ENCODE results near the gene EIF3A.
"Not testable (repeated sequence)": the region's sequence is repeated elsewhere in the genome, so short reads cannot be mapped to it uniquely, and the experiment has no call there.

The EIF3A gene

GRCh38 chr10:119039161-119039560, 41.5 kb downstream of the EIF3A start:
- Histone ChIP-seq H3K9ac (ENCODE audit: low read length) (no peak overlapping the region), H3K27me3 (ENCODE audit: control insufficient read depth in 1 of 2, insufficient read depth in 2 of 2, low read length in 2 of 2) (no peaks in the 10 kb centered on the region), H3K27ac (ENCODE audit: low read depth, low read length) (no peak overlapping the region), H3K36me3 (ENCODE audit: insufficient read depth, low read length) (peaks cover 87% of the 10 kb centered on the region), H3K4me1 (ENCODE audit: insufficient read depth, low read length) (no peaks in the 10 kb centered on the region), H3K4me3 (ENCODE audit: low read depth in 1 of 2, low read length in 2 of 2) (no peak overlapping the region), H3K9me3 (ENCODE audit: low read length) (no peaks in the 10 kb centered on the region)

GRCh38 chr10:119031496-119032059, 49.0 kb downstream of the EIF3A start:
- no peak overlapping the region for H3K27ac ChIP-seq (ENCODE audit: low read depth, low read length)
- H3K27me3 ChIP-seq (ENCODE audit: control insufficient read depth in 1 of 2, insufficient read depth in 2 of 2, low read length in 2 of 2): no peaks in the 10 kb centered on the region
- no peak overlapping the region for H3K4me3 ChIP-seq (ENCODE audit: low read depth in 1 of 2, low read length in 2 of 2)
- peaks cover 30% of the 10 kb centered on the region for H3K36me3 ChIP-seq (ENCODE audit: insufficient read depth, low read length)
- no peak overlapping the region for H3K9ac ChIP-seq (ENCODE audit: low read length)
- H3K9me3 ChIP-seq (ENCODE audit: low read length): no peaks in the 10 kb centered on the region
- peaks cover 16% of the 10 kb centered on the region for H3K4me1 ChIP-seq (ENCODE audit: insufficient read depth, low read length)

DNA sequence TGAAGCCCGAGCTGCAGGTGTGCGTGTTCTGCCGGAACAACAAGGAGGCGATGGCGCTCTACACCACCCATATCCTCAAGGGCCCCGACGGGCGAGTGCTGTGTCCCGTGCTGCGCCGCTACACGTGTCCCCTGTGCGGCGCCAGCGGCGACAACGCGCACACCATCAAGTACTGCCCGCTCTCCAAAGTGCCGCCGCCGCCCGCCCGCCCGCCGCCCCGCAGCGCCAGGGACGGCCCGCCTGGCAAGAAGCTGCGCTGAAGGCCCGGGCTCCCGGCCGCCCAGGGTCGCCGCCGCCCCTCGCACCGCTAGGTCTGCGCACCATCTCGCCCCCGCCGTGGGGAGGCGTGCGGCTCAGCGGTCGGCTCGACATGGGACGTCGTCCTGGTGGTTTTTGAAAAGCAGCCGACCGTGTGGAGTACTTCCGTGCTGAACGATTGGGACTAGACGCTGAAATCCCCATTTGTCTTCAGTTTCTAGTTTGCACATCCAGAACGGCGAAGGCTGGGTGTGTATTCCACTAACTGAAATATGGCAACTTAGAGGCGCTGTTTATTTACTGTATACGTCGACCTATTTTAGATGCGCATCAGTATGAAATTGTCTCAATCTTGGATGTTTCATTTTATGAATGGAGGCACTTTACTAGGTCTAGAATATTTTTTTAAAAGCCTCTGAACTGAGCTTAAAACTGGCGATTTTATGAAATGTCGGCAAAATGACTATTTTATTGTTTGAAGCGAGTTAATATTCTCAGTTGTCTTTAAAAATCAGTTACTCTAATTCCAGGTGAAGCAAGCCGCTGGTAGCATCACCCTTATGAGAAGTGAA, 50.0 kb downstream of the EIF3A start:
- Histone ChIP-seq H3K4me1 (ENCODE audit: insufficient read depth, low read length) (peaks cover 25% of the 10 kb centered on the region), H3K27ac (ENCODE audit: low read depth, low read length) (no peak overlapping the region), H3K27me3 (ENCODE audit: control insufficient read depth in 1 of 2, insufficient read depth in 2 of 2, low read length in 2 of 2) (no peaks in the 10 kb centered on the region), H3K36me3 (ENCODE audit: insufficient read depth, low read length) (peaks cover 20% of the 10 kb centered on the region), H3K4me3 (ENCODE audit: low read depth in 1 of 2, low read length in 2 of 2) (peak overlapping the region in 1 of 2 donors; percentile 26), H3K9ac (ENCODE audit: low read length) (no peak overlapping the region), H3K9me3 (ENCODE audit: low read length) (no peaks in the 10 kb centered on the region)

GRCh38 chr10:119029613-119030420, 50.8 kb downstream of the EIF3A start, which contains the start of gene NANOS1:
Gene NANOS1 (plus strand): TSS chr10:119029714. CDS start chr10:119029802, 88 bp downstream.
- peak within 1 kb of the TSS; percentile 61 for H3K27ac ChIP-seq (ENCODE audit: low read depth, low read length)
- peaks cover 33% of the 10 kb centered on the region for H3K4me1 ChIP-seq (ENCODE audit: insufficient read depth, low read length)

DNA sequence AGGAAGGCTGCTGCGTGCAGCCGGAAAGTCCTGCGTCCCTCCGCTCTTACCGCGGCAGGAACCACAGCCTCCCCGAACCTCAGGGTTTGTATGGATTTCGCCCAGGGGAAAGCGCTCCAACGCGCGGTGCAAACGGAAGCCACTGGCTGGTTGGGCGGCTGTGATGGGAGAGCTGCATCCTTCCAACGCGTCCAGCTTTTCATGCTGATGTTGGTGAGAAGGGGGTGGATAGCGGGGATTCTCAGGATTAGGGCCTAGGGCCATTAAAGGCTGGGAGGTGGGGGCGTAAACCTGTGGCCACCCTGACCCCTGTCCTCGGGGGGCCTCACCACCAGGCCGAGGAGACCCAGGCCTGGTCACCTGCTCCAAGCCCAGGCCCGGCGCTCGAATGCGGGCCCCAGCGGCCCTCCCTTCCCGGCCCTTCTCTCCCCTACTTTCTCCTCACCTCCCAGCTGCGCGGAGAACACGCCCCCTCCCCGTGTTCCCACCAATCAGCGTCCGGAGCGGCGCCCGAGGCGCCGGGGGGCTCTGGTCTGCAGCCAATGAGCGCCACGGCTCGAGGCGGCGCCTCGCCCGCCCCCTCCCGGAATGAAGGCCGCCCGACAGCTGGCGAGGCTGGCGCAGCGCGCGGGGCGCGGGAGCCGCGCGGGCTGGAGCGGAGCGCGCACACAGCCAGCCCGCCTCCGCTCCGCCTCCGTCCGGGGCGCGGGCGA, 51.6 kb downstream of the EIF3A start:
- Histone ChIP-seq H3K4me3 (ENCODE audit: low read depth in 1 of 2, low read length in 2 of 2) (peak overlapping the region; percentile 39 to 56), H3K9ac (ENCODE audit: low read length) (no peak overlapping the region), H3K36me3 (ENCODE audit: insufficient read depth, low read length) (peaks cover 12% of the 10 kb centered on the region), H3K4me1 (ENCODE audit: insufficient read depth, low read length) (peaks cover 33% of the 10 kb centered on the region), H3K27me3 (ENCODE audit: control insufficient read depth in 1 of 2, insufficient read depth in 2 of 2, low read length in 2 of 2) (no peaks in the 10 kb centered on the region), H3K9me3 (ENCODE audit: low read length) (no peaks in the 10 kb centered on the region), H3K27ac (ENCODE audit: low read depth, low read length) (peak overlapping the region; percentile 61)

More at GRCh38 chr10:119029613-119030420, 50.8 kb downstream of the EIF3A start, which contains the start of gene NANOS1:
- H3K27me3 ChIP-seq (ENCODE audit: control insufficient read depth in 1 of 2, insufficient read depth in 2 of 2, low read length in 2 of 2): no peaks in the 10 kb centered on the region
- H3K36me3 ChIP-seq (ENCODE audit: insufficient read depth, low read length): peaks cover 20% of the 10 kb centered on the region
- H3K4me3 ChIP-seq (ENCODE audit: low read depth in 1 of 2, low read length in 2 of 2): peak within 1 kb of the TSS; percentile 44 to 56
- no peak within 1 kb of the TSS for H3K9ac ChIP-seq (ENCODE audit: low read length)
- H3K9me3 ChIP-seq (ENCODE audit: low read length): no peaks in the 10 kb centered on the region

GRCh38 chr10:119028445-119028899, 52.1 kb downstream of the EIF3A start:
- H3K9ac ChIP-seq (ENCODE audit: low read length); H3K9me3 ChIP-seq (ENCODE audit: low read length); H3K27me3 ChIP-seq (ENCODE audit: control insufficient read depth in 1 of 2, insufficient read depth in 2 of 2, low read length in 2 of 2); H3K36me3 ChIP-seq (ENCODE audit: insufficient read depth, low read length): not testable (repeated sequence)
- peak overlapping the region; percentile 39 to 56 for H3K4me3 ChIP-seq (ENCODE audit: low read depth in 1 of 2, low read length in 2 of 2)
- peak overlapping the region; percentile 61 for H3K27ac ChIP-seq (ENCODE audit: low read depth, low read length)
- H3K4me1 ChIP-seq (ENCODE audit: insufficient read depth, low read length): peaks cover 33% of the 10 kb centered on the region

DNA sequence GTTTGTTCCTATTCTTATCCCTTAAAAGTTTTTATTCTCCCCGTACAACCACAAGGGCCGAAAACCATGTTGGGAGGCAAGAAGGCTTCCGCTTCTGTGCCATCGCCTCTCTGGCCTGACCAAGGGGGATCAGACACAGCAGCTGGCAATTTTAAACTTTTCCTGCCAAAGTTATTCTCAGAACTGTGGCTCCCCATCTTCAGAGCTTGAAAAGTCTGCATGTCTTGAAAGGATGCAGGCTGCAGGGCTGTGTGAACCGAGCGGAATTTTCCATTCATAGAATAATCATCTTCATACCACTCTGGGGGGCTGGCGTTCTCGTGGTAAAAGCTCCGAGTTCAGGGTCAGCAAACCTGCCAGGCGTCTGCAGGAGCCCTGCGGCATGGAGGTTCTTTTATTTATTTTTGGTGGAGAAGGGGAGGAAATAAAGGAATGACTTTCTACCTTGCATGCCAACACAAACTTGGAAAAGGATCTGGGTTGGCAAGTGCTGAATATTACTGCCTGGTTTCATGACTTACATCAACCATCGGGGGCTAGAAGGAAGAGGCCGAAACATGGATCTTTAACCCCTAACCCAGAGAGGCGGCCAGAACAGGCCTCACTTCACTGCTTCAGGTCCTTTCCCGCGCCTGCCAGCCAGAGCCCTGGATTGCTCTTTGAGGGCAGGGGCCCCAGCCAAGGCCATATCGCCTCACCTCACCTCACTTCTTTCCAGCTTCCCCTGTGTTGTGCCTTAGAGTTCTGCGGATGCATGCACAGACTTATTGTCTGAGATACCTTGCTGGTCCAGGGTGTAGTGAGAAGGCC, 54.1 kb downstream of the EIF3A start:
- H3K4me1 ChIP-seq (ENCODE audit: insufficient read depth, low read length): peaks cover 33% of the 10 kb centered on the region
- peak overlapping the region; percentile 76 for H3K27ac ChIP-seq (ENCODE audit: low read depth, low read length)
- H3K4me3 ChIP-seq (ENCODE audit: low read depth in 1 of 2, low read length in 2 of 2): no peak overlapping the region

DNA sequence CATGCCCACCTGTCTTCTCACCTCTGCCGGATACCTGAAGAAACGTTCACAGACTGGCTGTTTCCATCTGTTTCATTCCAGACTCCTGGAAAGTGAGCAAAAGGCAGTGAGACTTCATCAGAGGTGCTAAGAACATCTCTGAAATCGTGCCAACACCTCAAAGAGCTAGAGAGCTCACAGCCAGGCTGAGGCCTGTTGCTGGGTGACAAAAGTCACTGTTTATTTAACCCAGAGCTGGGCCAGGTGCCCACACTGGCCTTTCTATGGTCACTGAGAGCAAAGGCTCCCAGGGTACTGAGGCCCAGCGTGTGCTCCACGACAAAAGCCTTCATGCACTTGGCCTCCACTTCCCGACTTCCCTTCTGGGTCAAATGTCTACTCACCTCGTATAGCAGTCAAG, 54.8 kb downstream of the EIF3A start:
- Histone ChIP-seq H3K27ac (ENCODE audit: low read depth, low read length) (peak overlapping the region; percentile 76), H3K9ac (ENCODE audit: low read length) (no peak overlapping the region), H3K27me3 (ENCODE audit: control insufficient read depth in 1 of 2, insufficient read depth in 2 of 2, low read length in 2 of 2) (no peaks in the 10 kb centered on the region), H3K36me3 (ENCODE audit: insufficient read depth, low read length) (no peaks in the 10 kb centered on the region), H3K4me1 (ENCODE audit: insufficient read depth, low read length) (peaks cover 26% of the 10 kb centered on the region), H3K9me3 (ENCODE audit: low read length) (no peaks in the 10 kb centered on the region), H3K4me3 (ENCODE audit: low read depth in 1 of 2, low read length in 2 of 2) (no peak overlapping the region)

More for the DNA sequence above, 54.1 kb downstream of the EIF3A start:
- Histone ChIP-seq H3K9ac (ENCODE audit: low read length) (no peak overlapping the region), H3K36me3 (ENCODE audit: insufficient read depth, low read length) (no peaks in the 10 kb centered on the region), H3K27me3 (ENCODE audit: control insufficient read depth in 1 of 2, insufficient read depth in 2 of 2, low read length in 2 of 2) (no peaks in the 10 kb centered on the region), H3K9me3 (ENCODE audit: low read length) (no peaks in the 10 kb centered on the region)

GRCh38 chr10:119025336-119025735, 55.3 kb downstream of the EIF3A start:
- Histone ChIP-seq H3K36me3 (ENCODE audit: insufficient read depth, low read length) (no peaks in the 10 kb centered on the region), H3K27me3 (ENCODE audit: control insufficient read depth in 1 of 2, insufficient read depth in 2 of 2, low read length in 2 of 2) (no peaks in the 10 kb centered on the region), H3K4me3 (ENCODE audit: low read depth in 1 of 2, low read length in 2 of 2) (no peak overlapping the region), H3K4me1 (ENCODE audit: insufficient read depth, low read length) (peaks cover 26% of the 10 kb centered on the region), H3K9ac (ENCODE audit: low read length) (no peak overlapping the region), H3K9me3 (ENCODE audit: low read length) (no peaks in the 10 kb centered on the region), H3K27ac (ENCODE audit: low read depth, low read length) (peak overlapping the region; percentile 76)

DNA sequence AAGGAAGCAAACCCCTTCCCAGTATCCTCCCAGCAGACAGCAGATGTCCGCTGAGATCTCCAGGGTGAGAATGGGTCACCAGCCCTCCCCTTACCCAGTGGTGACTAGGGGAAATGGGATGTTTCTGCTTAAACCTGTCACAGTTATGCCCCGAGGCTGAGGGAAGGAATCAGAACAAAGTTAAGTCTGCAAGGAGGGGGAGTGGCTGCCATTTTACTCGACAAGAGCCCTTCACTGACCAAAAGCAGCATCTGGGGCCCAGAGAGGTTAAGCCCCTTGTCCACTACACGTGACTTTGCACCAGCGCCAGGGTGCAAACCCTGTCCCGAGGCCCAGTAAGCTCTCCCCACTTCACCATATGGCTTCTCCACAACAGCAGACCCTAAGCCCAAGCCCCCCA, 55.7 kb downstream of the EIF3A start:
- Histone ChIP-seq H3K4me1 (ENCODE audit: insufficient read depth, low read length) (peaks cover 26% of the 10 kb centered on the region), H3K9ac (ENCODE audit: low read length) (no peak overlapping the region), H3K27ac (ENCODE audit: low read depth, low read length) (no peak overlapping the region)

More for the DNA sequence above, 55.7 kb downstream of the EIF3A start:
- no peaks in the 10 kb centered on the region for H3K36me3 ChIP-seq (ENCODE audit: insufficient read depth, low read length)
- no peak overlapping the region for H3K4me3 ChIP-seq (ENCODE audit: low read depth in 1 of 2, low read length in 2 of 2)
- H3K27me3 ChIP-seq (ENCODE audit: control insufficient read depth in 1 of 2, insufficient read depth in 2 of 2, low read length in 2 of 2): no peaks in the 10 kb centered on the region
- H3K9me3 ChIP-seq (ENCODE audit: low read length): no peaks in the 10 kb centered on the region
